Measurements from ENCODE around the gene TAF5L. TPM values are rescaled to one million over a fixed set of nuclear protein-coding genes. Genes with fewer than 3 reads are reported as not detected.

TAF5L gene
- total and polyA plus RNA-seq, 10 of the 15 experiments (the other 5 are each of a cell fraction or from before 2014, with no cell fraction given): 1.1 to 26.2 (median 19.1) TPM

- TF ChIP-seq ZBTB4 (CRISPR knock-in tag; IDR thresholded peaks at IDR 0.05): 0 out of 2 replicates have a peak, but pooled peaks have one; percentile 17
- TF ChIP-seq NFIC (IDR thresholded peaks at IDR 0.05; ENCODE audit: low read depth, low read length): no peak
- no peak for TF ChIP-seq CHD2 (IDR thresholded peaks at IDR 0.05; ENCODE audit: borderline replicate concordance, low read depth, low read length)
- TF ChIP-seq ZNF24 (IDR thresholded peaks at IDR 0.05): no peak
- peak in 1 of 2 experiments; percentile 44; a peak in 1 of 4 replicates for TF ChIP-seq IKZF2 (IDR thresholded peaks at IDR 0.05)
- no peak for TF ChIP-seq NKRF (conservative IDR thresholded peaks at IDR 0.05)
- TF ChIP-seq POLR2AphosphoS2 (IDR thresholded peaks at IDR 0.05; ENCODE audit: low read depth, low read length): no peak
- TF ChIP-seq ZNF687 (IDR thresholded peaks at IDR 0.05): peak; percentile 54; the same call in 1 of the 2 replicates
- no peak for TF ChIP-seq CBX5 (IDR thresholded peaks at IDR 0.05; ENCODE audit: low read depth)
- peak in 1 of 2 experiments; percentile 14; a peak in 1 of 4 replicates for TF ChIP-seq BHLHE40 (IDR thresholded peaks at IDR 0.05; ENCODE audit: borderline replicate concordance in 1 of 2, low read depth in 2 of 2, low read length in 1 of 2)
- TF ChIP-seq MTA3 (IDR thresholded peaks at IDR 0.05; ENCODE audit: borderline replicate concordance, low read length): no peak
- TF ChIP-seq ZSCAN29 (IDR thresholded peaks at IDR 0.05): no peak
- no peak for TF ChIP-seq NR2C1 (IDR thresholded peaks at IDR 0.05)
- TF ChIP-seq TCF3 (IDR thresholded peaks at IDR 0.05; ENCODE audit: borderline replicate concordance, insufficient read depth, low read depth, low read length): no peak
- TF ChIP-seq CEBPB (IDR thresholded peaks at IDR 0.05; ENCODE audit: borderline replicate concordance in 1 of 2, low read depth in 2 of 2, low read length in 2 of 2): no peak
- no peak for TF ChIP-seq SIX5 (IDR thresholded peaks at IDR 0.05; ENCODE audit: low read depth, low read length, severe bottlenecking)
- TF ChIP-seq HSF1 (IDR thresholded peaks at IDR 0.05; ENCODE audit: low read depth, low read length): no peak
- TF ChIP-seq TCF12 (IDR thresholded peaks at IDR 0.05; ENCODE audit: low read depth, low read length): no peak
Measured at GRCh38 chr1:229661022-229661877, 35.3 kb upstream of the TAF5L start (continued).

All from GM12878 (cell line).